ENCODE measurements around the gene UBE2K. TPM values are rescaled to one million over a fixed set of nuclear protein-coding genes. Genes with fewer than 3 reads are reported as not detected.
"Not testable (repeated sequence)": the region's sequence is repeated elsewhere in the genome, so short reads cannot be mapped to it uniquely, and the experiment has no call there.

UBE2K gene
- total RNA-seq, 1 donor from 2014 or later: 96.7 TPM

- H3K27me3 Mint-ChIP-seq (ENCODE audit: unreplicated experiment); H3K27ac Mint-ChIP-seq (ENCODE audit: unreplicated experiment); H3K9me3 Mint-ChIP-seq (ENCODE audit: unreplicated experiment); H3K4me1 Mint-ChIP-seq (ENCODE audit: low read depth, unreplicated experiment); H3K36me3 Mint-ChIP-seq (ENCODE audit: unreplicated experiment); DNase-seq; H3K4me3 Mint-ChIP-seq (ENCODE audit: unreplicated experiment): not testable (repeated sequence)
Observed at GRCh38 chr4:39681003-39681402, 16.9 kb upstream of the UBE2K start.

- no peak for TF ChIP-seq CTCF (IDR thresholded peaks at IDR 0.05; ENCODE audit: partially characterized antibody, unreplicated experiment)
- H3K27ac Mint-ChIP-seq (ENCODE audit: unreplicated experiment): no peak overlapping the region
- no peaks in the 10 kb centered on the region for H3K36me3 Mint-ChIP-seq (ENCODE audit: unreplicated experiment)
- H3K9me3 Mint-ChIP-seq (ENCODE audit: unreplicated experiment): no peaks in the 10 kb centered on the region
- no peak for DNase-seq
- no peak overlapping the region for H3K4me3 Mint-ChIP-seq (ENCODE audit: unreplicated experiment)
- no peaks in the 10 kb centered on the region for H3K27me3 Mint-ChIP-seq (ENCODE audit: unreplicated experiment)
- peaks cover 2% of the 10 kb centered on the region for H3K4me1 Mint-ChIP-seq (ENCODE audit: low read depth, unreplicated experiment)
Observed at GRCh38 chr4:39682138-39682537, 15.8 kb upstream of the UBE2K start.

- H3K4me1 Mint-ChIP-seq (ENCODE audit: low read depth, unreplicated experiment): peaks cover 2% of the 10 kb centered on the region
- no peaks in the 10 kb centered on the region for H3K36me3 Mint-ChIP-seq (ENCODE audit: unreplicated experiment)
- no peak for TF ChIP-seq CTCF (IDR thresholded peaks at IDR 0.05; ENCODE audit: partially characterized antibody, unreplicated experiment)
- H3K9me3 Mint-ChIP-seq (ENCODE audit: unreplicated experiment): no peaks in the 10 kb centered on the region
- no peak overlapping the region for H3K4me3 Mint-ChIP-seq (ENCODE audit: unreplicated experiment)
- no peak for DNase-seq
- no peak overlapping the region for H3K27ac Mint-ChIP-seq (ENCODE audit: unreplicated experiment)
- H3K27me3 Mint-ChIP-seq (ENCODE audit: unreplicated experiment): no peaks in the 10 kb centered on the region
Observed at GRCh38 chr4:39685990-39686389, 11.9 kb upstream of the UBE2K start.

GRCh38 chr4:39687014-39687413 lies 10.9 kb upstream of the UBE2K start:
- Mint-ChIP-seq H3K4me3 (ENCODE audit: unreplicated experiment) (no peak overlapping the region), H3K27ac (ENCODE audit: unreplicated experiment) (no peak overlapping the region), H3K9me3 (ENCODE audit: unreplicated experiment) (no peaks in the 10 kb centered on the region), H3K27me3 (ENCODE audit: unreplicated experiment) (no peaks in the 10 kb centered on the region), H3K4me1 (ENCODE audit: low read depth, unreplicated experiment) (no peaks in the 10 kb centered on the region), H3K36me3 (ENCODE audit: unreplicated experiment) (no peaks in the 10 kb centered on the region)
- TF ChIP-seq CTCF (IDR thresholded peaks at IDR 0.05; ENCODE audit: partially characterized antibody, unreplicated experiment): no peak
- DNase-seq: no peak

- H3K27me3 Mint-ChIP-seq (ENCODE audit: unreplicated experiment): no peaks in the 10 kb centered on the region
- no peak for TF ChIP-seq CTCF (IDR thresholded peaks at IDR 0.05; ENCODE audit: partially characterized antibody, unreplicated experiment)
- no peak for DNase-seq
- no peaks in the 10 kb centered on the region for H3K4me1 Mint-ChIP-seq (ENCODE audit: low read depth, unreplicated experiment)
- H3K27ac Mint-ChIP-seq (ENCODE audit: unreplicated experiment): no peak overlapping the region
- H3K4me3 Mint-ChIP-seq (ENCODE audit: unreplicated experiment): no peak overlapping the region
- no peaks in the 10 kb centered on the region for H3K36me3 Mint-ChIP-seq (ENCODE audit: unreplicated experiment)
- H3K9me3 Mint-ChIP-seq (ENCODE audit: unreplicated experiment): no peaks in the 10 kb centered on the region
Observed at GRCh38 chr4:39689970-39690369, 8.0 kb upstream of the UBE2K start.
